ENCODE results near the gene CDC73. TPM values are rescaled to one million over a fixed set of nuclear protein-coding genes. Genes with fewer than 3 reads are reported as not detected.
A peak's percentile ranks its signal among the peaks of the same experiment; 100 is the strongest.

CDC73 gene
- total RNA-seq, 1 experiment from 2014 or later = 62.5 TPM

DNA sequence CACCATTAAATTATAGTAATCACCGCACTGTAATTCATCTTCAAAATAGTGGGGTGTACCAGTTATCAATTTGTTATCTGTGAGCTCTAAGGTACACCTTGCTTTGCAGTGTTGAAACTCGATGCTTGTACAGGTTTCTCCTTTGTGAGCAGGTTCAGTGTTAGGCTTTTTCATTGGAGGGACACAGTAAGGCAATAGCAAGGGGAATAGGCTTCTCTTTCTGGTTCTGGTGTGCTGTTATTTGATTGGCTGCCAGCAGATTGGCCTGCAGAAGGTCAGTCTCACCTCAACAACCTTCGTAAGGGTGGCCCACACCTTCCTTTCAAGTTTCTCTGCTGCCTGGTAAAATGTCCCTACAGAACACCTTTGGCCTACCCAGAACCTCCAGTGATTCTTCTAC lies 140.8 kb downstream of the CDC73 start:
- no peaks in the 10 kb centered on the region for H3K27me3 Mint-ChIP-seq (ENCODE audit: low read depth)
- H3K23me2 ChIP-seq (ENCODE audit: insufficient read length, low read depth, low read length, poor library complexity, severe bottlenecking) = no peaks in the 10 kb centered on the region
- no peak overlapping the region for H4K91ac ChIP-seq (ENCODE audit: insufficient read length, low read depth, low read length)
- no peak overlapping the region for H2BK12ac ChIP-seq (ENCODE audit: insufficient read length, low read depth, low read length)
- no peak overlapping the region for H2BK15ac ChIP-seq (ENCODE audit: low read depth, low read length)
- H3K4me1 Mint-ChIP-seq = peaks cover 3 to 4% of the 10 kb centered on the region in 2 experiments; a peak in 2 of 4 replicates
- no peak overlapping the region for H4K8ac ChIP-seq (replicated peaks; ENCODE audit: insufficient read length, low read depth, low read length)
- TF ChIP-seq, protein P1, sequence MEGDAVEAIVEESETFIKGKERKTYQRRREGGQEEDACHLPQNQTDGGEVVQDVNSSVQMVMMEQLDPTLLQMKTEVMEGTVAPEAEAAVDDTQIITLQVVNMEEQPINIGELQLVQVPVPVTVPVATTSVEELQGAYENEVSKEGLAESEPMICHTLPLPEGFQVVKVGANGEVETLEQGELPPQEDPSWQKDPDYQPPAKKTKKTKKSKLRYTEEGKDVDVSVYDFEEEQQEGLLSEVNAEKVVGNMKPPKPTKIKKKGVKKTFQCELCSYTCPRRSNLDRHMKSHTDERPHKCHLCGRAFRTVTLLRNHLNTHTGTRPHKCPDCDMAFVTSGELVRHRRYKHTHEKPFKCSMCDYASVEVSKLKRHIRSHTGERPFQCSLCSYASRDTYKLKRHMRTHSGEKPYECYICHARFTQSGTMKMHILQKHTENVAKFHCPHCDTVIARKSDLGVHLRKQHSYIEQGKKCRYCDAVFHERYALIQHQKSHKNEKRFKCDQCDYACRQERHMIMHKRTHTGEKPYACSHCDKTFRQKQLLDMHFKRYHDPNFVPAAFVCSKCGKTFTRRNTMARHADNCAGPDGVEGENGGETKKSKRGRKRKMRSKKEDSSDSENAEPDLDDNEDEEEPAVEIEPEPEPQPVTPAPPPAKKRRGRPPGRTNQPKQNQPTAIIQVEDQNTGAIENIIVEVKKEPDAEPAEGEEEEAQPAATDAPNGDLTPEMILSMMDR (conservative IDR thresholded peaks at IDR 0.05) = no peak
- no peaks in the 10 kb centered on the region for H3K4me1 ChIP-seq (ENCODE audit: insufficient read depth, low read length)
- no peak overlapping the region for H3T11ph ChIP-seq (ENCODE audit: low read length)
- peaks cover 0 to 2% (median 0%) of the 10 kb centered on the region in 3 experiments; a peak in 2 of 7 replicates for H3K36me3 Mint-ChIP-seq (ENCODE audit: insufficient read depth in 1 of 3, low read depth in 3 of 3)
- H2AK5ac ChIP-seq (ENCODE audit: insufficient read length, low read length) = no peak overlapping the region
- H3K14ac ChIP-seq (ENCODE audit: insufficient read depth, low read length) = no peak overlapping the region
- no peaks in the 10 kb centered on the region for H3K79me1 ChIP-seq (ENCODE audit: insufficient read depth, low read depth, low read length, poor library complexity, severe bottlenecking)
- no peak overlapping the region for H4K5ac ChIP-seq (ENCODE audit: insufficient read length, low read depth, low read length)
- no peaks in the 10 kb centered on the region for H3K9me3 Mint-ChIP-seq
- no peaks in the 10 kb centered on the region for H3K79me2 ChIP-seq (ENCODE audit: insufficient read depth, low read length)
- H3K27me3 ChIP-seq (ENCODE audit: insufficient read depth, low read length) = no peaks in the 10 kb centered on the region
- H2AFZ ChIP-seq (ENCODE audit: low read length) = no peak overlapping the region
- no peak for DNase-seq
- H3K18ac ChIP-seq (ENCODE audit: insufficient read length, low read depth, low read length) = no peak overlapping the region
- H3K4me2 ChIP-seq (ENCODE audit: insufficient read depth, insufficient read length, low read length) = no peak overlapping the region
- H2BK20ac ChIP-seq (ENCODE audit: low read depth, low read length, poor library complexity, severe bottlenecking) = no peak overlapping the region
- no peak overlapping the region for H3K27ac ChIP-seq (ENCODE audit: insufficient read length, low read depth, low read length)
- H2BK5ac ChIP-seq (ENCODE audit: insufficient read length, low read length) = no peak overlapping the region
- WGBS (ENCODE audit: extremely low coverage, insufficient read length, low lambda C conversion rate) = no CpG with 5 or more reads among the region's 3 CpGs
- H4K20me1 ChIP-seq (ENCODE audit: control insufficient read depth, insufficient read depth, insufficient read length) = no peaks in the 10 kb centered on the region
- no peak overlapping the region for H3K4ac ChIP-seq (ENCODE audit: low read depth, low read length)
- H3K56ac ChIP-seq (ENCODE audit: insufficient read length, low read depth, low read length) = no peak overlapping the region
- H3K4me3 Mint-ChIP-seq = no peak overlapping the region
- no peak overlapping the region for H3K23ac ChIP-seq (ENCODE audit: insufficient read length, low read depth, low read length)
- no peak overlapping the region for H3K9ac ChIP-seq (ENCODE audit: extremely low read depth, insufficient read length, low read length)
- no peak overlapping the region for H2BK120ac ChIP-seq (ENCODE audit: low read depth, low read length, poor library complexity, severe bottlenecking)
- peak overlapping the region; percentile 31 to 84 (median 68); a peak in 5 of 7 replicates for H3K27ac Mint-ChIP-seq
- H3K9me3 ChIP-seq (ENCODE audit: control insufficient read depth, low read depth, low read length) = no peaks in the 10 kb centered on the region

Data from H9 (cell line).